ENCODE results near the gene RDX. TPM values are rescaled to one million over a fixed set of nuclear protein-coding genes. Genes with fewer than 3 reads are reported as not detected.

Gene RDX
- polyA plus RNA-seq, 2 of the 4 experiments (the other 2 are of a cell fraction): 158 to 183 TPM

GRCh38 chr11:110148775-110149744, 147.4 kb downstream of the RDX start:
- CTCF ChIA-PET: no interaction called here
- peak; percentile 90 to 95 for ATAC-seq

GRCh38 chr11:110147962-110148709, 148.3 kb downstream of the RDX start:
- ChIA-PET CTCF (no interaction called here), POLR2A (interaction anchor here (0.9 kb wide), 1 partner anchor 56 kb away, joined by 4 read pairs; no protein-coding TSS in a partner anchor)
- no peak for TF ChIP-seq TP53 (CRISPR knock-in tag; IDR thresholded peaks at IDR 0.05)
- no peak for TF ChIP-seq MAZ (IDR thresholded peaks at IDR 0.05; ENCODE audit: borderline replicate concordance, low read depth, low read length)
- TF ChIP-seq USF2 (IDR thresholded peaks at IDR 0.05): no peak
- TF ChIP-seq TFCP2L1 (CRISPR knock-in tag; IDR thresholded peaks at IDR 0.05): no peak
- TF ChIP-seq BHLHE40 (IDR thresholded peaks at IDR 0.05; ENCODE audit: low read depth, low read length): no peak
- TF ChIP-seq BCL3 (IDR thresholded peaks at IDR 0.05): no peak
- TF ChIP-seq RAD21 (conservative IDR thresholded peaks at IDR 0.05 in 1 of 2, IDR thresholded peaks at IDR 0.05 in 1 of 2): no peak
- TF ChIP-seq RFX5 (IDR thresholded peaks at IDR 0.05): no peak
- TF ChIP-seq CTCF (IDR thresholded peaks at IDR 0.05): no peak
- FAIRE-seq: no peak
- ATAC-seq: peak; percentile 67 to 78; a peak in 5 of 6 replicates
- peak; percentile 29 to 51 for DNase-seq (ENCODE audit: low read depth in 1 of 2, low spot score in 1 of 2)
- 16% methylated on average over 3 of the region's 3 CpGs for WGBS (ENCODE audit: missing lambda C conversion rate)
- H3K9me3 ChIP-seq: no peaks in the 10 kb centered on the region
- peaks cover 55% of the 10 kb centered on the region for H3K4me1 ChIP-seq
- H3K27ac ChIP-seq: peak overlapping the region; percentile 67 to 87
- H3K4me3 ChIP-seq: no peak overlapping the region
- peak overlapping the region; percentile 66 for H3K4me2 ChIP-seq

More at GRCh38 chr11:110148775-110149744, 147.4 kb downstream of the RDX start:
- H3K27ac ChIP-seq: peak overlapping the region; percentile 67 to 87
- TF ChIP-seq EP300 (IDR thresholded peaks at IDR 0.05) (peak; percentile 68 to 71; a peak in 3 of 5 replicates), RAD21 (conservative IDR thresholded peaks at IDR 0.05 in 1 of 2, IDR thresholded peaks at IDR 0.05 in 1 of 2) (no peak), CEBPB (IDR thresholded peaks at IDR 0.05) (peak; percentile 44 to 60; a peak in 1 of 4 replicates), ZSCAN20 (CRISPR knock-in tag; IDR thresholded peaks at IDR 0.05) (no peak), FOSL2 (IDR thresholded peaks at IDR 0.05) (peak; percentile 62; the same call in 1 of the 2 replicates), FOSL2 (CRISPR knock-in tag; IDR thresholded peaks at IDR 0.05) (peak; percentile 84), MAFK (IDR thresholded peaks at IDR 0.05; ENCODE audit: partially characterized antibody) (no peak), FOXS1 (CRISPR knock-in tag; IDR thresholded peaks at IDR 0.05) (no peak), HMGXB4 (CRISPR knock-in tag; IDR thresholded peaks at IDR 0.05; ENCODE audit: borderline replicate concordance) (no peak), JUNB (IDR thresholded peaks at IDR 0.05) (peak; percentile 43), RARB (CRISPR knock-in tag; IDR thresholded peaks at IDR 0.05) (0 out of 2 replicates have a peak, but pooled peaks have one; percentile 31), EHMT2 (IDR thresholded peaks at IDR 0.05; ENCODE audit: low read depth) (no peak), BHLHE40 (IDR thresholded peaks at IDR 0.05; ENCODE audit: low read depth, low read length) (no peak), EHF (CRISPR knock-in tag; IDR thresholded peaks at IDR 0.05) (no peak), CTCF (IDR thresholded peaks at IDR 0.05) (no peak), POLR2AphosphoS2 (conservative IDR thresholded peaks at IDR 0.05; ENCODE audit: low read length) (no peak), HOXB13 (CRISPR knock-in tag; IDR thresholded peaks at IDR 0.05; ENCODE audit: low read depth) (peak; percentile 23; the same call in 1 of the 2 replicates), JUN (IDR thresholded peaks at IDR 0.05) (peak; percentile 50 to 76; a peak in 2 of 5 replicates), GATA3 (IDR thresholded peaks at IDR 0.05; ENCODE audit: borderline replicate concordance) (peak; percentile 56; the same call in 1 of the 2 replicates)
- FAIRE-seq: peak; percentile 39
- WGBS (ENCODE audit: missing lambda C conversion rate): 48% methylated on average over 8 of the region's 9 CpGs
- peak overlapping the region; percentile 66 for H3K4me2 ChIP-seq
- no peak overlapping the region for H3K4me3 ChIP-seq
- peak; percentile 34 to 82 for DNase-seq (ENCODE audit: low read depth in 1 of 2, low spot score in 1 of 2)
- no peaks in the 10 kb centered on the region for H3K9me3 ChIP-seq
- peaks cover 55% of the 10 kb centered on the region for H3K4me1 ChIP-seq
- POLR2A ChIA-PET: interaction anchor here (0.5 to 0.9 kb wide), 2 partner anchors 57 to 133 kb away, joined by 3 to 4 read pairs; no protein-coding TSS in a partner anchor

Measured in A549 (cell line).